Mucosa of descending colon (tissue), 3 donors: ENCODE results near the gene MYO7B. TPM values are rescaled to one million over a fixed set of nuclear protein-coding genes. Genes with fewer than 3 reads are reported as not detected.
A peak's percentile ranks its signal among the peaks of the same experiment; 100 is the strongest.
"Not testable (repeated sequence)": the region's sequence is repeated elsewhere in the genome, so short reads cannot be mapped to it uniquely, and the experiment has no call there.

Source experiments
- ATAC-seq: fragments of 200-7000 bp; cut with Tn5 transposase; one replicate; pipeline ENCODE4 v1.9.1; 2020; ENCODE audit warnings: mild to moderate bottlenecking, moderate library complexity
- DNase-seq, 3 donors: peaks; one replicate each; pipeline ENCODE4 v3.0.0-alpha.2; 2020
- H3K36me3 ChIP-seq: fragments of 200-600 bp; one replicate; pipeline ENCODE4 v1.8.0; 2021; ENCODE audit warnings: low read depth, mild to moderate bottlenecking
- H3K4me1 ChIP-seq: fragments of 200-600 bp; one replicate; pipeline ENCODE4 v1.8.0; 2021; ENCODE audit warnings: low read depth, mild to moderate bottlenecking
- H3K4me3 ChIP-seq: fragments of 200-600 bp; one replicate; pipeline ENCODE4 v1.8.0; 2021; ENCODE audit warnings: mild to moderate bottlenecking
- H3K9me3 ChIP-seq: fragments of 200-600 bp; one replicate; pipeline ENCODE4 v1.8.0; 2021; ENCODE audit warnings: mild to moderate bottlenecking
- intact Hi-C, 2 donors: fragments of 100-400 bp; cut with DNase I in 1 of 2; cut with micrococcal nuclease in 1 of 2; formaldehyde crosslinking; loops; one replicate each; pipeline versions ENCODE4 v1.11.0 to v1.11.1; 2022; cut with DNase I, micrococcal nuclease
- total RNA-seq, 3 donors: library from RNA; stranded (reverse); fragmentation: NEBNext Ultra II Directional in 2 of 3; extraction: Animal tissue kit (Norgen Biotek cat#: 25700) in 2 of 3; gene quantifications; one replicate each; pipeline versions ENCODE4 v1.2.1 to v1.2.4, GENCODE V29; 2021 to 2023
- TF ChIP-seq, protein P1 (sequence below): fragments of 200-600 bp; IDR thresholded peaks from one replicate; pipeline ENCODE4 v1.8.0; 2022; ENCODE audit warnings: antibody characterized with exemption, mild to moderate bottlenecking
- donor health status: DM: no; HTN: no; CAD: no; lungs with moderate emphysema.
- donor health status: DM: no; HTN: no; CAD: no.
- donor health status: DM: no; HTN: yes; CAD: no.

Gene MYO7B
- total RNA-seq, 3 donors from 2014 or later: 118 to 305 (median 199) TPM

DNA sequence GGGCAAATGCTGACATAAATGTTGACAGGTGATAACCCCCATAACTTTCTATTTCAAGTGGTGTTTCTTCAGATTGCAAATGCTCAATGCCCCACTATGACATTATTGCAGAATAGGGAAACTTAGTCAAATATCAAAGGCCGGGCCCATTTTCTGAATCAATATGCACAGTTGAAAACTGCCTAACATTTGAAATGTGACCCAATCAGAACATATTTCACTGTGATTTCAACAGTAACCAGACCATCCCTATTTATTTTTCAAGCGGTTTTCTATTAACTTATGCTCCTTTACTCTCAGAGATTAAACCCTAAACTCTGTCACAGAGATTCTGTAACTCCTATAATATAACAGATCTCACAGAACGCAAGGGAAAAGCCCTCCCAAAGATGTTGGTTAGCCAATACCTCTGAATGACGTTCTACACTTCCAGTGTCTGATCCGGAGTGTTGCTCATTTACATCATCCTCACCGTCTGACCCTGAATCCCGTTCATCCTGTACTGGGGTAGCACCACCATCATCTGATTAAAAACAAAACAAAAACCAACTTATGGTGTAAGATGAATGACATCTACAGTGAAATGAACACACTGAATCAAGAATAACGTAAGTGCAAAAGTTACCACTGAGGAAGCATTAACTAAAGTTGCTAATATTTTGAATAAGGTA, 12.1 kb upstream of the MYO7B start:
- DNase-seq (no peak), ATAC-seq (no peak)
- Histone ChIP-seq H3K4me1 (peaks cover 23% of the 10 kb centered on the region), H3K9me3 (no peaks in the 10 kb centered on the region), H3K4me3 (no peak overlapping the region), H3K36me3 (no peaks in the 10 kb centered on the region)
- intact Hi-C loops: no loop called here
- TF ChIP-seq, protein P1, sequence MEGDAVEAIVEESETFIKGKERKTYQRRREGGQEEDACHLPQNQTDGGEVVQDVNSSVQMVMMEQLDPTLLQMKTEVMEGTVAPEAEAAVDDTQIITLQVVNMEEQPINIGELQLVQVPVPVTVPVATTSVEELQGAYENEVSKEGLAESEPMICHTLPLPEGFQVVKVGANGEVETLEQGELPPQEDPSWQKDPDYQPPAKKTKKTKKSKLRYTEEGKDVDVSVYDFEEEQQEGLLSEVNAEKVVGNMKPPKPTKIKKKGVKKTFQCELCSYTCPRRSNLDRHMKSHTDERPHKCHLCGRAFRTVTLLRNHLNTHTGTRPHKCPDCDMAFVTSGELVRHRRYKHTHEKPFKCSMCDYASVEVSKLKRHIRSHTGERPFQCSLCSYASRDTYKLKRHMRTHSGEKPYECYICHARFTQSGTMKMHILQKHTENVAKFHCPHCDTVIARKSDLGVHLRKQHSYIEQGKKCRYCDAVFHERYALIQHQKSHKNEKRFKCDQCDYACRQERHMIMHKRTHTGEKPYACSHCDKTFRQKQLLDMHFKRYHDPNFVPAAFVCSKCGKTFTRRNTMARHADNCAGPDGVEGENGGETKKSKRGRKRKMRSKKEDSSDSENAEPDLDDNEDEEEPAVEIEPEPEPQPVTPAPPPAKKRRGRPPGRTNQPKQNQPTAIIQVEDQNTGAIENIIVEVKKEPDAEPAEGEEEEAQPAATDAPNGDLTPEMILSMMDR: no peak

- DNase-seq, ATAC-seq, H3K36me3 ChIP-seq, intact Hi-C loops, H3K9me3 ChIP-seq, H3K4me3 ChIP-seq: not testable (repeated sequence)
- H3K4me1 ChIP-seq: peaks cover 23% of the 10 kb centered on the region
These were observed 11.2 kb upstream of the MYO7B start for GRCh38 chr2:127524198-127524834.

DNA sequence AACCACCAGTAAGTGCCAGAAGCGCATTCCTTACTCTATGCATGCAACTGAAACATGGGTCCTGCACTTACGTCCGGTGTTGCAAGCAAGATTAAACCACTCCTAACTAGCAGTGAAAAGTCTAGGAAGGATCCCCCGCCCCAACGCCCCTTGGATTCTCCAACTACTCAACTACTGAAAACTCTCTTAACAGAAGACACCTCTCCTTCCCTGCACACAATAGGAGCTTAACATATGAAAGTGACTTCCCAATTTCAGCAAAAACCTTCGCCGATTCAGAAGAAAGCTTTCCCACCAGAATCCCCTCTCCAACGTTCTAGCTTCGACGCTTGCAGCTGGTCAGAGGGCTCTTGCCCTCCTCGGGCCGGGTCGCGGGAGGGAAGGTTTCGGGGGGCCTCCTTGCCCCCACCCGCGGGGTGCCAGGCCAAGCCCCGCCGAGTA, 9.8 kb upstream of the MYO7B start:
- H3K36me3 ChIP-seq: no peaks in the 10 kb centered on the region
- DNase-seq: peak in 1 of 3 donors; percentile 39
- peaks cover 23% of the 10 kb centered on the region for H3K4me1 ChIP-seq
- TF ChIP-seq, protein P1: no peak
- H3K9me3 ChIP-seq: no peaks in the 10 kb centered on the region
- ATAC-seq: peak; percentile 10
- intact Hi-C loops: no loop called here
- H3K4me3 ChIP-seq: peak overlapping the region; percentile 68

DNA sequence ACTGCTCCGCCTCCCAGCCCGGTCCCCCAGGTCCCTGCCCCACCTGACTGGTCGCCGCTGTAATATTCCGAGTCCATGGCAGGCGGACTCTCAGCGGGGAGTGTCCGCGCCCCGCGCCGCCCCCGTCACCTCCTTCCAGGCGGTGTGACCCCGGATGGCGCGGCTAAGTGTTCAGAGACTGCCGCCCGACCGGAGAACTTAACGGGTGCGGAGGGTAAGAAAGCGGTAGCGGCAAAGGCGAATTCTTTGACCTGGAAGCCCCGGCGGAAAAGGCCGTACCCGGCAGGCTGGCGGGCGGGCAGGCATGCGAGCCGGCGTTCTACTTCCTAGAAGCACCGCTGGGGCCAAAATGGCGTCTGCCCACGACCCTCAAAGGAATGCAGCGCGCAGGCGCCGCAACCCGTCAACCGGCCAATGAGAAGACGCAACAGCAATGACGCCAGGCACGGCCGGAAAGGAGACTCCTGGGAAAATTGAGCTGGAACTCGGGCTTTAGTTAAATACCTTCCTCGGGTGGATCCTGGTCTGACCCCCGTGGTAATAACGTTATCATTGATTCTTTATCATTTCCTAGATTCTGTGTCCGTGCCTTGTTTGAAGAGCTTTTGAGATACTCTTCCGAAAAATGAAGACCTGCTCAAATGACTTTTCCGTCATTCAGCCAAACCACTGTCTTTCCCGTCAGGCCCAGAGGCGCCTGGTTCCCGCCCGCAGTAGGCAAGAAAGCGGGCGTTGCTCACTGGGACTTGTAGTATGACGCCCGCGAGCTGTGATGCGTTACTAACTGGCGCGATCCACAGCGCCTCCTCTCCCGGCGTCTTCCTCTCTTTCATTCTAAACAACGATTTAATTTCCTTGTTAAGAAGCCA, 9.1 kb upstream of the MYO7B start, which contains the start of gene IWS1:
Gene IWS1 (minus strand): TSS at position 358 of the 869 bp plus-strand sequence. CDS start 281 bp downstream, at position 77.
- ATAC-seq: peak; percentile 89
- Histone ChIP-seq H3K9me3 (no peaks in the 10 kb centered on the region), H3K36me3 (no peaks in the 10 kb centered on the region), H3K4me1 (peaks cover 23% of the 10 kb centered on the region), H3K4me3 (peak within 1 kb of the TSS; percentile 68)
- peak; percentile 95 to 97 (median 96) for DNase-seq
- intact Hi-C loops: no loop called here
- TF ChIP-seq, protein P1: no peak

DNA sequence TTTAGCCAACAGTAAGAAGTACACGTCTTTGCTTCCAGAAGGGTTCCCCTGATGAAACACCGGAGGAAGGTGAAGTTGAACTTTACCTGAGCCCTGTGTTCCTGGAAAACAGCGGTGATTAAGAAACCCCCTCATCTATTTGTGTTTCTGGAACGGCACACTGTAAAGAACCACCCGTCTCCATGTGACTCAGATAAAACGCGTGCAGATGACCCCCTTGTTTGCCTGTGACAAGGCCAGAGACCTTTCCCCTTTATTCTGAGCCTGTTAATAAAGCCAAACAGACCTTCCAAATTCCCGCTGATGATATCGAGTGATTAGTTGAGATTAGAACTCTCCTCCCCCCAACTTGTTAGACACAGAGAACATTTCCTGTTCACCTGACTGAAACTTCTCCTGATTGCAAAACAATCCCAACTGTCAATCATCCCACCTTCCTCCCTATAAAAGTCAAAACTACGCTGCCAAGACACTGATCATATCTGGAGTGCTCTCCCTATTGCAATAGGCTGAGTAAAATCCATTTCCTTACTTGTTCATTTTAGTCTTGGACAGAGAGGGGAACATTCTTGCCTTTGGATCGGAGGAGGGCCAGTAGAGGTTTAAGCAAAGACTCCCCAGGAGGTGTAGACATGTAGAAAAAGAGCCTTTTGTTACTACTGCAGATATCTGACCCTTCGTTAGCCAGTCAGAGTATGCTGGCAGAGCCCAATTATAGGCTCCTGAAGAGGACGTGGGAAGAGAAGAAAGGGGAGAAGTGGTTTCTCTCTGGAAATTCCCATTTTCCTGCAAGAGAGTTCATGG, 8.3 kb upstream of the MYO7B start:
- no peaks in the 10 kb centered on the region for H3K9me3 ChIP-seq
- DNase-seq (peak in 1 of 3 donors; percentile 52), ATAC-seq (peak; percentile 59)
- H3K4me1 ChIP-seq: peaks cover 23% of the 10 kb centered on the region
- TF ChIP-seq, protein P1: no peak
- peak overlapping the region; percentile 68 for H3K4me3 ChIP-seq
- intact Hi-C loops: no loop called here
- H3K36me3 ChIP-seq: no peaks in the 10 kb centered on the region
